Stimulated activated CD4-positive, alpha-beta T cell treated with anti-CD3 and anti-CD28 coated beads, TNF-alpha, amount 100 ng/mL, for 4 hours (primary cell): ENCODE data around the gene MCRIP1.
"Not testable (repeated sequence)": the region's sequence is repeated elsewhere in the genome, so short reads cannot be mapped to it uniquely, and the experiment has no call there.

Experiments
- DNase-seq, 3 experiments: peaks; one replicate each; pipeline ENCODE4 v3.0.0-alpha.2; 2020; ENCODE audit warnings: low read depth in 3 of 3

MCRIP1 gene

DNA sequence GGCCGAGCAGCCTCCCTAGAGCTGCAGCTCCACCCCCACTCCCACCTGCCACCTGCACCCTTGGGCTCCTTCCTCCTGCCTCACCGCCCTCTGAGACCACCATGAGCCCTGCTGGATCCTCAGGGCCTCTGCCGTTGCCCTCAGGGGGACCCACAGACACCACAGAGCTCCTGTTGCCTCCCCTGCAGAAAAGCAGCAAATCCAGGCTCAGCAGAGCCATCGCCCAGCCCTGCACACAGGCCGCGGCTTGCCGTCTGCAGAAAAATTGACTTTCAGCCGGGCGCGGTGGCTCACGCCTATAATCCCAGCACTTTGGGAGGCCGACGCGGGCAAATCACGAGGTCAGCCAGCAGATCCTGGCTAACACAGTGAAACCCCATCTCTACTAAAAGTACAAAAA, 8.8 kb upstream of the MCRIP1 start:
- no peak for DNase-seq

DNA sequence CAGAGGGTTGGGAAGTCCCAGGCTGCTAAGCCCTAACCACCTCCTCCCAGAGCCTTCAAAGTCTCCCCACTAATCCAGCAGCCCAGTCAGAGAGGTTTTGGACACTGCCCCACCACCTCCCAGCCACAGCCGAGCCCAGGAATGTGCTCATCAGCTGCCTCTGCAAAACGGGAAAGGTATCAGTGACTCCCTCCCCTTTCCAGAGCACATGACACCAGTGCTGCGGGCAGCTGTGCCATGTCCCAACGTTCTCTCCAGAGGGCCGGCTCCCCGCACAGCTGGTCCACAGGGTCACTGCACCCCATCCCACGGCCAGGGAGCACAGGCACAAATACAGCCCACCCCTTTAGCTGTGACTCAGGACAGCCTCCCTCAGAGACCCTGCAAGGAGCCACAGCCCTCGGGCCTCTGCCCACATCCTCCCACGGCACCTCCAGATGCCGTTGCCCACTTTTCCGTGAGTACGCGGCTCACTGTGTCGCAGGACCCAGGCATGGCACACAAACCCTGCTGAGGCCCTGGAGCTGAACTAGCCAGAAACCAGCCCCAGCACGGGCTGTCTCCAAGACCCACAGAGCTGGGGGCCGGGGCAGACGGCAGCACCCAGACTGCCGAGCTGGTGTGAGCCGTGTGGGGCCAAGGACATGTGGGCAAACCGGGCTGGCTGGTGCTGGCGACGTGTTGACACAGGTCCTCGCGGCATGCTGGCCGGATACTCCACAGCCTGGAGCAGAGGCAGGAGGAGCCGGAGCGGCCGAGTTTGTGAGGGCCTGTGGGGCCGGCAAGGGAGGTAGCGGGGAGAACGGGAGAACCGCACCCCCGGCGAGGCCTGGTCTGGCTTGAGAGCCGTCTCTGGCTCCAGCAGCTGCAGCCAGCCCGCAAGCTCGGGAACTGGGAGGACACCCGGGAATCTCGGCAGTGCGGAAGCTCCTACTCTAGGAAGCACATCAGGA, 8.0 kb upstream of the MCRIP1 start:
- no peak for DNase-seq

DNA sequence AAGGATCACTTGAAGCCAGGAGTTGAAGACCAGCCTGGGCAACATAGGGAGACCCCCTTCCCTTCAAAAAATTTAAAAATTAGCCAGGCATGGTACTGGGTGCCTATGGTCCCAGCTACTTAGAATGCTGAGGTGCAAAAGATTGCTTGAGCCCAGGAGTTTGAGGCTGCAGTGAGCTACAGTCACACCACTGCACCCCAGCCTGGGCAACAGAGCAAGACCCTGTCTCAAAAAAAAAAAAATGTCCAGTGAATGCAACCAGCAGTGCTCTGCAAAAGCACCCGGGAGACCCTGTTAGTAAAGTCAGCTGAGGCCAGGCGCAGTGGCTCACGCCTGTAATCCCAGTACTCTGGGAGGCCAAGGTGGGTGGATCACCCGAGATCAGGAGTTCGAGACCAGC, 7.0 kb upstream of the MCRIP1 start:
- DNase-seq, result not testable (repeated sequence)

DNA sequence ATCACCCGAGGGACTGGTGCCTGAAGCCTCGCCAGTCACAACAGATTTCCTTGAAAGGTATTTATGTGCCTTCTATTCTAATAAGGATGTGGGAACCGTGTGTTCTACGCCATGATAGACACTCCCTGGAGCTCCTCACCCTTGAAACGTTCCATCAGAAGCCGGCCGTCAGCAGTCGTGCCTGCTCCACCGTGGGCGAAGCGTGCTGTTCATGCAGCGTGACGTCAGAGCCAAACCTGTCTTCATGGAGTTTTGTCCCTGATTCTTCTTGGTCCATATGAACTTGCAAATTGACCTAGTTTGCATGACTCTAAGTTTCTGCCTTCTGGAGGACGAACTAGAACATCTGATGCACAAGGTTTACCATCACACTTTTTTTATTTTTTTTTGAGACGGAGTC, 6.2 kb upstream of the MCRIP1 start:
- no peak for DNase-seq

DNA sequence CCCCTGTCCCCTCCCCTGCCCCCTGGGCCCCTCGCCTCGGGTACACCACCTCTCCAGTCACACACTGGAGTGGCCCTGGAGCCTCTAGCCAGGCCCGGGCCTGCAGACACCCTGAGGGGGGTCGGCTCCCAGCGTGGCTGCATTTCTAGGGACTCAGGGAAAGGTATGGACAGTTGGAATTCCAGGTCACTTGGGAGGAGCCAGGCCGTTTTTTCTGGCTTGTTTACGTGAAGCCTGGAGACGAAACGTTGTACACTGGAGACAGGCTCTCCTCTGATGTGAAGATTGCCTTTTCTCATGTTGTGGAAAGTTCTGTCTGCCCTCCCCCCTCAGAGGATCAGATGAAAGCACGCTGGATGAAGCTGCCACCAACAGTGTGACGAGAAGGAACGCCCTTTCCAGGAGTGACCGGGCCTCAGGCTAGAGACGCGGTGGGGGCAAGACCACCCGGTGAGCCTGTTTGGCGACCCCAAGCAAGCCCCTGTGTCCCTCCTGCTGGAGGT, 5.7 kb upstream of the MCRIP1 start:
- no peak for DNase-seq

DNA sequence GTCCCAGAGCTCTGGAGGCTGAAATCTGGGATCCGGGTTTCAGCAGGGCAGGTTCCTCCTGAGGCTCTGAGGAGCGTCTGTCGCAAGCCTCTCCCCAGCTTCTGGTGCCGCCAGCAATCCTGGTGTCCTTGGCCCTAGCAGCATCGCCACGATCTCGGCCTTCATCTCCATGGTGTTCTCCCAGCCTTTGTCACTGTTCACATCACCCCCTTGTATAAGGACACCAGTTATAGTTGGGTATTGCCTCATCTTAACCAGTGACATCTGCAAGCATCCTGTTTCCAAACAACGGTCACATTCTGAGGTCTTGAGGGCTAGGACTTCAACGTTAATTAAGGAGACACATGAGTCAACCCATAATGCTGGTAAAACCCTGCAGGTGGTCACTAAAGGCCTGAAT, 4.5 kb upstream of the MCRIP1 start:
- DNase-seq, result no peak

DNA sequence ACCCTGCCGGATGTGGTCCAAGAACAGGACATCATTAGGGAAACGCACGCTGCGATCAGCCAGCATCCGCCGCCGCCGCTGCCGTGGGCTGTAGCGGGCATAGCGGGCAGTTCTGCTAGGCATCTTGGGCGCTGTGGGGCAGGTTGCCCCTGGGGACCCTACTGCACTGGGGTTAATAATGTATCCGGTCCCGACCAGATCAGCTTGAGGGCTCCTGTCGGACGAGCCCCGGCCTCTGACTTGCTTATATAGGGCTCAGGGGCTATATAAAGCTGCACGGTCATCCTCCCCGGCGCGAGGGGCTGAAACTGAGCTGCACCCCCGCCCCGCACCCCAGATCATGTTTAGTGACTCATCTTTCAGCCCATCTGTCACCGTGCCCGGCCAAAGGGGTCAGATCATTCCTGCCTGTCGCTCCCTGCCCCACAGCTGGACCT, 1.8 kb upstream of the MCRIP1 start, which contains the start of gene PPP1R27:
Gene PPP1R27, minus strand, starts transcription at position 220 of the 437 bp plus-strand sequence. Its CDS starts 97 bp downstream, at position 123.
- DNase-seq, result no peak

DNA sequence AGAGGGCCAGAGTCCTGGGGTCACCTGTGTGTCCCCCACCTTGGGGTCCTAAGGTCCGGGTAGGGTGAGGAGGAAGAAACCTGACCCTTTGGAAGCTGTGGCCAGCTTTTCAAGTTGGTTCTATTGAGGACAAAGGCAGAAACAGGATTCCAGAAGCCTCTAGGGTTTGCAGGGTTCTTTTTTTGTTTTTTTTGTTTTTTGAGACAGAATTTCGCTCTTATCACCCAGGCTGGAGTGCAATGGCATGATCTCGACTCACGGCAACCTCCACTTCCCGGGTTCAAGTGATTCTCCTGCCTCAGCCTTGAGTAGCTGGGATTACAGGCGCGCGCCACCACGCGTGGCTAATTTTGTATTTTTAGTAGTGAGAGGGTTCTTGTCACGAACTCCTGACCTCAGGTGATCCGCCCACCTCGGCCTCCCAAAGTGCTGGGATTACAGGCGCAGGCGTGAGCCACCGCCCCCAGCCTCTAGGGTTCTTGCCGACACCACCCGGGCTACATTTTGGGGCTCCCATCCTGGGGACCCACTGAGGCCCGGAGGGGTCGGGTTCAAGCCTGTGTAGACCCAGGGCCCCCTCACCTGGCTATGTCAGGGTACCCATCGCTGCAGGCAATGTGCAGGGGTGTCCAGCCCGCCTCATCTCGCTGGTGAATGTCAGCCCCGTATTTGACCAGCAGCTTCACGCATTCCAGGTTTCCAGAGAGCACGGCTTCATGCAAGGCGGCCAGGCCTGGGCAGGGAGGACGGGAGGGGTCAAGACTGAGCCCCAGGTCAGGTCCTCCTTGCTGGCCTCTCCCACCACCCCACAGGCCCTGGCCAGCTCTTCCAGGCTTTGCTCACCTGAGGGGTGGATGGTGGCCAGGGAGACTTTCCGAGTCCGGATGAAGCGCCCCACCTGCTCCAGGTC, 1.1 kb upstream of the MCRIP1 start:
- no peak for DNase-seq

DNA sequence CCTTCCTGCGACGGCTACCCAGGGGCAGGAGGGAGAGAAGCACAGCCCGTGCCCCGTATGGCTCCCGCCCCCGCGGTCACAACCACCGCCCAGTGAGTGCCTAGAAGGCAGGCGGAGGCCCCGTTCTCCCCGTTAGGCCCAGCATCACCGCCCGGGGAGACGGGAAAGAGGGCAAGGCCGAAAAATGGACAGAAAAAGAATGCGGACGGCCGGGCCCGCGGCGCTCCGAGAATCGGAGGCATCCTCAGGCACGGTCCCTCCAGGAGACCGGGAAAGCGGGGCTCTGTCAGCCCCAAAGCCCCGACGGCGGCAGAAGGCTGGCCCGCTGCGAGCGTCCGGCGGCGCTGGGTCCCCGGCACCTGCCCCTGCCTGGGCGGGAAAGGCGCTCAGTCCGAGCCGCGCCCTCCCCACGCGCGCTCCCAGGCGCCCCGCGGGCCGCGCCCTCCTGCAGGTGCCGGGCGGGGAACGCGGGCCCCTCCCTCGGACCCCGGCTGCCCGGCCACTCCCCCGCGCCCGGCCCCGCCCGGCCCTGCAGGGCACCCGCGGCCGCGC, 407 bp downstream of the MCRIP1 start:
- peak in 1 of 3 experiments; percentile 11 for DNase-seq

DNA sequence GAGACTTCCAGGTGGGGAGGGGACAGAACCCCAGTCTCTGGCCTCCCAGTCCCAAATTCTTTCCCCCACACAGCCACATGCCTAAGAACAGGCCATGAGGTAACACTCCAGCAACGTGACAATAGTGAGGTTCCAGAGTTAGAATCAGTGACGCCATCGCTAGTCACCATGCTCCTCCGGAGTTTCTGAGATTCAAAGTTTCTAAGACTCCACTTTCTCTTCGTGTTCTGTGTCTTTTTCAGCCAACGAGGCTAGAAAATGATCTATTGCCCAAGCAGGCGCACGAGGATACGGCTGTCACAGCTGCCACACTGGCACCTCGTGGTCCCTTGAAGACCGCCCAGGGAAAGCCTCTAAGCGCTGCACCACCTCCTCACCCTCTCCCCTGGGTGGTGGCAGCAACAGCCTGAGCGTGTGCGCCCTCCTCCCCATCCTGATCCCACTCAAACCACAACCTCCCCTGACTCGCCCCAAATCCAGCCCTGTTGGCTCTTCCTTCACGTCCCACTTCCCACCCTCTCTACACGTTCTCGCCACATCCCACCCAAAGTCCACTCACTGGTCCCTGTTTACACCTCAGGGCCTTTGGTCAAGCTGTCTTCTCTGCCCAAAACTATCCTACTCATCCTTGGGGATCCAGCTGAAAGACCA, 1.0 kb downstream of the MCRIP1 start:
- peak in 1 of 3 experiments; percentile 10 for DNase-seq

DNA sequence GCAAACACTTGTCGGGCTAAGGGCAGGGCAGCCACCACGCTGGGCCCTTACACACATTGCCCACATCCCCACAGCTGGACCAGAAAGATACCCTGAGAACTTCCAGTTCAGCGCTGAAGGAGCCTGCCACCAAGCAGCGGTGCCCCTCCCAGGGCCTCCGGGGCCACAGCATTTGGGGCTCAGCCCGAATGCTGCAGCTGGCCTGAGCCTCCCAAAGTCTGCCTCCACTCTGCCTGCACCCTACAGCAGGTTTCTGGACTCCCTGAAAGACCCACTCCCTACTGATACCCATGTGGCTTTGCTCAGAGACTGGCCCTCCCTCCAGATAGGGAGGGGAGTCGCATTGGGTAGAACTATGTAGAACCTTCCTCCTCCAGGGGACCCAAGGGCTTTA, 1.5 kb downstream of the MCRIP1 start:
- DNase-seq, result no peak

DNA sequence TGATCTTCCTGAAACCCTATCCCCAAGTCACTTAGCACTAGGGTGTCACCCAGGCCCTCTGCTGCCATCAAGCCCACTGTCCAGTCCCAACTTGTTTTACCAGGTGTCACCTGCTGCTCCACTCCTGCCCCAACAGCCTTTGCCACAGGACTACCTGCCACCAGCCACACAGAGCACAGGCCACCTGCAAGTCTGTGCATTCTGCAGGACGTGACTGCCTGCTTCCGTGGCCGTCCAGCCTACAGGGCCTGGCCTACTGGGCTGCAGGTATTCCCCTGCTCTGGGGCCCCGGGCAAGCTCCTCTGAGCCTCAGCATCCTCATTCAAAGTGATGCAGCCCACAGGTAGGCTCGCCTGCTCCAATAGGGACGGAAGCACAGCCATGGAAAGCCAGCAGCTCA, 3.2 kb downstream of the MCRIP1 start:
- DNase-seq, result no peak

DNA sequence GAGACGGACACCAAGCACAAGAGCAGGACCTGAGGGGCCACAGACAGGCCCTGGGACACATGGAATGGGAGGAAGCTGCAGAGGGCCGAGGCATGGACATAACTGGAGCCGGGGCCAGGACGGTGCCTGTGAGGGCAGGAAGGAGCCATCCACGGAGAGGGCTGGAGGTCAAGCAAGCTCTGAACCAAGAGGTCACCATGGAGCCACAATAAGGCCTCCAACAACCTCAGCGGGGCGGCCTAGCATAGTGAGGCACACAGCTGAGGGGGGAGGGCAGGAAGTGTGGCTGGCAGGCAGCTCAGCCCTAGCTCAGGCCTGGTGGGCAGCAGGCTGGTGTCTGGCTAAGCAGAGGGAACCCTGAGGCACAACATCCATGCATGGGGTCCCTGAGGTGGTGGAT, 4.4 kb downstream of the MCRIP1 start:
- DNase-seq, result no peak

DNA sequence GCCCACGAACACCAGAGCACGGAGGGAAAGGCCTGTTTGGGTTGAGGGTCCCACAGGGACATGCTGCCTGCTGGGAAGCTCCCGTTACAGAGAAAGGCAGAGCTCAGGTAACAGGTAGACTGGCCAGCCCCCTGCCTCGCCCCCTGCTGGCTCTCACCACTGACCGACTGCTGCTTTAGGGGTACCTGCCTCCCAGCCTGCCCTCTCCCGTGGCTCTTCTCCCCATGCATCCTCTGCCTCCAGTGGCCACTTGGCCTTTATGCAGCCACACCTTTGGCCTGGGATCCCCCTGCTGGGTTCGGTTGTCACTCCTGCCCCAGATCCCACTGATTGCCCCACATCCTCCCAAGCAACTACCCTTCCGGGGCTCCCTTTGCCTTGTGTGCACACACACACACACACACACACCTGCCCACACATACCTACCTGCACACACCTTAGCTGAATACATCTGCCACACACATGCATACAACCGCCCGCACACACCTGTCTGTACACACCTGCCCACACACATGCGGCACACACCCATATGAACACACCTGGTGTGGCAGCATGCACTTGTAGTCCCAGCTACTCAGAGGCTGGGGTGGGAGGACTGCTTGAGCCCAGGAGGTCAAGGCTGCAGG, 7.1 kb downstream of the MCRIP1 start:
- DNase-seq, result no peak

DNA sequence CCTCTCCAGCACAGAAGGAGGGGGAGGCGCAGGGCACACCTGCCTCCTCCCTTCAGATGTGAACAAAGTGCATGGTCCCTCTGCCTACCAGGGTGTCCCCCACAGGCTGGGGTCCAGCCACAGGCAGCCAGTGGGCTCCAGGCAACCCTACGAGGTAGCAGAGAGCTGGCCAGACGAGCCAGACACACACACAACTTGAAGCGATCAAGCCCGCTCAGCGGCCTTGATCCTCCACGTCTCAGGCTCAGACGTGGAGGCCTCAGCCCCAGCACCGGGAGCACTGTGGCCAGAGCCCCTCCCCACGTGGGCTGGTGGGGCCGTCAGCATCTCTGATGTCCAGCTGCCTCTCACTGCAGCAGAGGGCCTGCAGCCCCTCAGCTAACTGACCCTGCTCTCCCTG, 8.5 kb downstream of the MCRIP1 start:
- DNase-seq, result no peak

DNA sequence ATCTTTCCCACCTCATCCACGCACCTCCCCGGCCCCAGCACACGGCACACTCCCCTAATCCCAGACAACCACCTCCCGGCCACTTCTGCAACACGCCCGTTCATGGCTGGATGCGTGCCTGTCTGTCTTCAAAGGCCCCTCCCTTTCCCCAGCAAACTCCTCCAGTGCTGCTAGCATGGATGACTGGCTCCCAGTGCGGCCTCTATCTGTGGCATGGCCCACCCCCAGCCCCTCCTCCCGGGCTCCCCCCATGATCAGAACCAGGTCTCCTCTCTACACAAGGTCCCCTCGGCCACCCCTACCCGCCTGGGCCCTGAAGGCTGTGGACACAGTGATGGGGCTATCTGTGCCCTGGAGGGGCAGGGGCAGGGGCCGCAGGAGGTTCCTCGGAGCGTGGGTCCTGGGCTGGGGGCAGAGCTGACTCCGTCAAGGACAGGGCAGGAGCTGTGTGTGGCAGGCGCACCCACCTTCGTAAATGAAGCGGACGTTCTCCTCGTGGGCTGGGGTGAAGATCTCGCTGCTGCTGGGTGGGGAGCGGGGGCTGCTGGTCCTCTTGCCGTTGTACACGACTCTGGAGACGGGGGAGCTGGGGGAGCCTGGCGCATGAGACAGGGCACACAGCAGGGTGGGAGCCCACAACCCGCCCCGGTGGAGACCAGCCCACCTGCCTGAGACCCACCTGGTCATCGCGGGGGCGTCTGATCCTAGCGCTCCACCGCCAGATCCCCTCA, 9.1 kb downstream of the MCRIP1 start:
- no peak for DNase-seq

DNA sequence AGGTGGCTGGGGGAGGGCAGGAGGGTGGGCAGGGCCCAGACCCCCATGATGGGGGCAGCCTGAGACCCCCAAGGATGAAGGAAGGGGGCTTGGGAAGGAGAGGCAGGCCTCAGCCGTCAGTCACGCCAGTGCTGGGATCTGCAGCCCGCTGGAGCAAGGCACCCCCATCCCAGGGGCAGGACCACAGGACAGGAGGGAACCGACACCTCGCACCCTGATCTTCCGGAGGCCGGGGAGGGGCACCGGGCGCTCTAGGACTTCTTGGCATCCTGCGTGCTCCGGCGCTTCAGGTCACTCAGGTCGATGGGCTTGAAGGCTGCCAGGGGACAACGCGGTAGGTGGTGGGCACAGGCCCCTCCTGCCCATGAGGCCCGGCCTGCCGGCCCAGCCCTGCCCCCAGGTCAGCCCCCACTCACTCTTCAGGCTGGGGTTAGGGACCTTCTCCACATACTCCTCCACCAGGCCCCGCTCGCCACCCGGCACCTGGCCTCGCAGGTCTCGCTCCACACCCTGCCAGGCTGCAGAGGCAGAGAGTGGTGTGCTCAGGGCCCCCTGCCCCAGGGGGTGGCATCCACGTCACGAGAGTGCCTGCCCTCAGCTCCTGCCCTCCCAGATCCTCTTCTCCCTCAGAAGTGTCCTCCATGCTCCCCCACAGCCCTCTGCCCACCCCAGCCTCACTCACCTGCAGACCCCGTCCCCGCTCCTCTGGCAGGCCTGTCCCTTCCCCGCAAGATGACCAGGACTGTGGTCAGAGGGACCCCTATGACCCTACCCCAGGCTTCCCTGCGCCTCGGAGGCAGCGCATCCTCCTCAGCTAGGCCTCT, 9.9 kb downstream of the MCRIP1 start:
- no peak for DNase-seq

DNA sequence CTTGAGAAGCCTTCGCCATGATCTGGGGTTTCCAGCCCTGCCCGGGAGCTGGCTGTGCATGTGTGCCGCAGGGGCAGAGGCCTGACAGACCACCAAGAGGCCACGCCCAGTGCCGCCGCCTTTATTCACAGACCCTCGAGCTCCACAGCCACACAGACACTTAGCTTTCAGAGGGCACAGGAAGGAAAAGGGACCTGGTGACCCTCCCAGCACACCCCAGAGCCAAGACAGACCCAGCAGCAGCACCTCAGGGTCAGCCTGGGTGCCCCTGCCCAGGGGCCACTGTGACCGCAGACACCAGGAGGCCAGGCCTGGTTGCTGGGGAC, 10.8 kb downstream of the MCRIP1 start:
- no peak for DNase-seq

DNA sequence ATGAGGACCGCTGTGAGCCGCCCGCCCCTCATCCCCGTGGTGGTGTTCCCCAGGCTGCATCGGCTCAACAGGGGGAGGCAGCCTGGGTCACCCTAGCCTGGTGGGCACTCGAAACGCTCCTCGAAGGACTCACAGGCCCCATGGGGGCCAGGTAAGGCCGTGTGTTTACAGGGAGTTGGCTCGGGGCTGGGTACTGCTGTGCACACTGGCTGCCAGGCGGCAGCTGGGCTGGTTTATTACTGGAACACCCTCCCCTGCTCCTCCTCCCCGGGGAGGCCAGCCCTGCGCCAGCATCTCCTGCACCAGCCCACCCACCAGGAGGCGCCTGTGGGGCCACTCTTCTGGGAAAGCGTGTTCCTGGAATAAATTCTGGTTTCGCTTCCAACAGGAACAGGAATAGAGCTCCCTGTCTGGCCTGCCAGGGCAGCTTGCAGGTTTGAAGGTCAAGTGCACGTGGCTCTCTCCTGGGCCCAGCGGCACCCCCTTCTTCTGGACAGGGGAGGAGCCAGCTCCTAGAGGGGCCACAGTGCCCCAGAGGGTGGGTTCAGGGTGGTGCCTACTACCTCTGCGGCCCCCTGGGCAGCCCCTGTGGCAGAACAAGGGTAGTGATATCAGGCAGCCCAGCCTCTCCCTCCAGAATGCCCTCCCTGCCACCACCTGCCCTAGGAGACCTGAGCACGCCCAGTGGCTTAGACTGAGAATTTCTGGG, 11.3 kb downstream of the MCRIP1 start:
- no peak for DNase-seq
